Astrocyte of the cerebellum (primary cell): ENCODE data around the gene LPIN3.

Experiments
- DNase-seq: peaks from one replicate; pipeline ENCODE4 v3.0.0-alpha.2; 2011; ENCODE audit warnings: low read depth
- H3K4me3 ChIP-seq: 2 replicates; pipeline ENCODE4 v1.5.1; 2011; ENCODE audit warnings: mild to moderate bottlenecking, low read depth, low read length, moderate library complexity
- CTCF ChIP-seq: IDR thresholded peaks from 2 replicates; pipeline ENCODE4 v1.5.1; 2012; ENCODE audit warnings: low read length, low read depth, moderate library complexity, mild to moderate bottlenecking; ENCODE audit errors: missing control alignments
- in situ Hi-C: cut with HindIII; loops from 2 replicates; pipeline ENCODE4 v1.10.0; 2017; ENCODE audit warnings: low sequenced_read_pairs

The LPIN3 gene

GRCh38 chr20:41391587-41392001 lies 51.0 kb downstream of the LPIN3 start:
- in situ Hi-C loops: no loop called here
- no peak for DNase-seq
- no peak overlapping the region for H3K4me3 ChIP-seq
- TF ChIP-seq CTCF: no peak

- H3K4me3 ChIP-seq: no peak overlapping the region
- in situ Hi-C loops: no loop called here
- no peak for DNase-seq
- TF ChIP-seq CTCF: no peak
Observed at GRCh38 chr20:41392295-41392694, 51.7 kb downstream of the LPIN3 start.

- no peak for DNase-seq
- no peak overlapping the region for H3K4me3 ChIP-seq
- TF ChIP-seq CTCF: no peak
- in situ Hi-C loops: no loop called here
Observed at GRCh38 chr20:41392871-41393704, 52.5 kb downstream of the LPIN3 start.

GRCh38 chr20:41393705-41394066 lies 53.1 kb downstream of the LPIN3 start:
- DNase-seq: no peak
- no peak for TF ChIP-seq CTCF
- in situ Hi-C loops: no loop called here

GRCh38 chr20:41394081-41394480 lies 53.5 kb downstream of the LPIN3 start:
- TF ChIP-seq CTCF: no peak
- no peak for DNase-seq
- in situ Hi-C loops: no loop called here
- H3K4me3 ChIP-seq: no peak overlapping the region

More at GRCh38 chr20:41393705-41394066, 53.1 kb downstream of the LPIN3 start:
- no peak overlapping the region for H3K4me3 ChIP-seq

- H3K4me3 ChIP-seq: no peak overlapping the region
- DNase-seq: no peak
- TF ChIP-seq CTCF: no peak
- in situ Hi-C loops: no loop called here
Observed at GRCh38 chr20:41394931-41395666, 54.5 kb downstream of the LPIN3 start.
